Amygdala (tissue), 56 donors: ENCODE measurements around the gene EXOSC5.
"Not testable (repeated sequence)": the region's sequence is repeated elsewhere in the genome, so short reads cannot be mapped to it uniquely, and the experiment has no call there.

ENCODE experiments used
- DNase-seq, 56 donors: peaks; one replicate each; lab custom pipeline; 2025; lab: John Stamatoyannopoulos, UW

EXOSC5 gene

DNA sequence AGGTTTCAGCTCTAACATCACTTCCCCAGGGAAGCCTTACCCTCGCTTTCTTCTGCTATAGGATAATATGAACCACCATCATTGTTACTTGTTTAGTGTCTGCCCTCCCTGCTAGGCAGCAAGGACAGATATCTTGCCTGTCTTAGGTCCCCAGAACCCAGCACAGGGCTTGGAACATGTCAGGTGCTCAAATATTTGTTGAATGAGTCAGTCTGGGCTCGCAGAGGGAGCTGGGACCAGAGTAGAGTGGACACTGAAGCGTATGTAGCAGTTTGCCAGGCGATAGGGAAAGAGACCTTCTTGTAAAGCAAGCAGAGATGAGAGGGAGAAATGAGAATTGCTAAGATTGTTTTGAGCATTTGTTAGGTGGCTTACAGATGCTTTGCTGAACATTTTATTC lies 12.1 kb upstream of the EXOSC5 start:
- no peak for DNase-seq

DNA sequence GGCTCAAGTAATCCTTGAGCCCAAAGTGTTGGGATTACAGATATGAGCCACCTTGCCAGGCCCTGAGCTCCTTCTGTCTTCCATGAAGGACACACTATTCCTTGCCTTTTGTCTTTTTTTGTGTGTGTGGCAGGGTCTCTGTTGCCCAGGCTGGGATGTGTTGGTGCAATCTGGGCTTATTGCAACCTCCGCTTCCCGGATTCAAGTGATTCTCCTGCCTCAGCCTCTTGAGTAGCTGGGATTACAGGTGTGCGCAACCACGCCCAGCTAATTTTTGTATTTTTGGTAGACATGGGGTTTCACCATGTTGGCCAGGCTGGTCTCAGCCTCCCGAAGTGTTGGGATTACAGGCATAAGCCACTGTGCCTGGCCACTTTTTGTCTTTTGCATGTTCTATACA lies 11.7 kb upstream of the EXOSC5 start:
- DNase-seq = not testable (repeated sequence)

DNA sequence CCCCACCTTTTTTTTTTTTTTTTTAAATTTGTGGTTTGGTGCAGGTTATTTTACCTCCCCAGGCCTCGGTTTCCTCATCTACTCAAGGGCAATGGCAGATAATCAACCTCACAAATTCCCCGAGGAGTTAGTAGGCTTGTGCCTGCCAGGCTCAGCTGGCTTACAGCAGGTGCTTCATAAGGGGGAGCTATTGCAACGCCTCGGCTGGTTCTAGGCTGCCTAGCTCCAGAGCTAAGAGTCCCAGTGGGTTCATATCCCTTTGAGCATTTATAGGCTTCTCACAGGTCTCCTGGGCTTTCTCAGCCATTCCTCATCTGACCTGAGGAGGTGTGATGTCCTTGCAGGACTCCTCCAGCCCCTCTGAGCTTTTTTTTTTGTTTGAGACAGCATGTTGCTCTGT lies 11.1 kb upstream of the EXOSC5 start:
- no peak for DNase-seq

DNA sequence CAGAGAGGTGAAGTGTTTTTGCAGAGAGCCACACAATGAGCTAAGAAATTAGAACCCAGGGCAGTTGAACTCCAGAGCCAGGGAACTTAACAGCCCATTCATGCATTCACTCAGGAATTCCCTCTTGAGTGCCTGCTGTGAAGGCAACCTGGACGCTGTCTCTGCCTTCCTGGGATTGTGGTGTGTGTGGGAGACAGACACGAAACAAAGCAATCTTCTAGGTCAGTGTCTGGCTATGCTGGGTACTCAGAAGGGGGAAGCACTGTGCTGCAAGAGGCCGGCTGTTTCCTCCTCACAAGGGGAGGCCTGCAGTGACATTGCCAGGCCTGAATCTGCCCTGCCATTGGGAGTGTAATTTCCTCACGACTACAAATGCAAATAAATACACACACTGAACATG lies 10.1 kb upstream of the EXOSC5 start:
- DNase-seq = no peak

DNA sequence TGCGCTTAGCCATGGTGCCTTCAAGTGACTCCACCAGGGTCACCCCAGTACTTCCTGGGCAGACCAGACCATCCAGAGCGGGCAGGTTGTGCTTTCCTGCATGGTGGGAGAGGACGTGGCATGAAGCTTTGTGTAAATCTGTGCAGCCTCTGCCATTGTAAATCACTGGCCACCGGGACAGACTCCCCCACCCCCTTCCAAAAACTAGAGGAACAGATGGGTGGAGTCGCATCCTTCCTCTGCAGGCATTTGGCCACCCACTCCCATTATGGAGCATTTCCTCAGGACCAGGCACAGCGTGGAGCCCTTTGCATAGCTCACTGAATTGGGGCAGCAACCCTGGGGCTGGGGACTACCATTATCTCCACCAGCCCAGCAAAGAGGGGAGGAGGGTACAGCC lies 8.6 kb upstream of the EXOSC5 start:
- DNase-seq = no peak

DNA sequence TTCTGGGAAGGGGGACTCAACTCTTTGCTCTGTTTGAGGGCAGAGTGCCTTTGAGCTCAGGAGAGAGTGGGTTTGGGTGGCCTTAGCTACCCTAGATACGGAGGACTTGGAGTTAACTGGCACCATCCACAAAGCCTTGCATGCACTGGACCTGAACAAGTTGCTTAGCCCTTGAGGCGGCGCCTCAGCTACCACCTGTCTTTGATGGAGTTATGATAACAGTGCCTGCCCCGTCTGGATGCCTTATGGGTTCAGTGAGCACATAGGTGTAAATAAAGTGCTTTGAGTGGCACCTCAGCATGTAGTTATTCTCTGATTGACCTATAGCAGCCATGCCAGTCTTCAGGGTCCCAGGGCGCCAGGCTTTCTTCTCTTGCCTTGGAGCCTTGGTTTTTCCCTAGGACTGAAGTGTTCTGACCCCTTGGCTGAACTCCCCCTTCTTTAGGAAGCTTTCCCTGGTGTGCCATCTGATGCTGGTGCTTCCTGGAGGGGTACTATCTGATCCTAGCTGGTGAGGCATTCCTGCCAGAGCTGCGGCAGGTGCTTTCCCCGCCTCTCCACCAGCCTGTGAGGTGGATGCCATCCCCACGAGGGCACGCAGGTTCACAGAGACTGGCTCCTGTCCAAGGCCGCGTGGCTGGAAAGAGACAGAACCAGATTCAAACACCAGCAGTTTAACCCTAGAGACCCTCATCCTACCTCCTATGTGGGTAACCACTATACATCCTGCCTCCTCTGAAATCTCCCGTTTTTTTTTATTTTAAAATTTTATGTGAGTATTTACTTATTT lies 6.2 kb upstream of the EXOSC5 start:
- no peak for DNase-seq

DNA sequence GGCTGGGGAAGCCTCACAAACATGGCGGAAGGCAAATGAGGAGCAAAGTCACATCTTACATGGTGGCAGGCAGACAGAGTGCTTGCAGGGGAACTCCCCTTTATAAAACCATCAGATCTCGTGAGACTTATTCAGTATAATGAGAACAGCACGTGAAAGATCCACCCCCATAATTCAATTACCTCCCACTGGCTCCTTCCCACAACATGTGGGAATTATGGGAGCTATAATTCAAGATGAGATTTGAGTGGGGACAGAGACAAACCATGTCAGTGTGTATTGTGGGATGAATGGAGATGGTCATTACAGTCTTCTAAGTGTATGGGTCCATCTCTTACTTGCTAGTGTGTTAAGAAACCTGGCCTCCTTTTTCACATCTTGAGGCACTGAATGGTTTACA lies 4.9 kb upstream of the EXOSC5 start:
- DNase-seq = no peak

DNA sequence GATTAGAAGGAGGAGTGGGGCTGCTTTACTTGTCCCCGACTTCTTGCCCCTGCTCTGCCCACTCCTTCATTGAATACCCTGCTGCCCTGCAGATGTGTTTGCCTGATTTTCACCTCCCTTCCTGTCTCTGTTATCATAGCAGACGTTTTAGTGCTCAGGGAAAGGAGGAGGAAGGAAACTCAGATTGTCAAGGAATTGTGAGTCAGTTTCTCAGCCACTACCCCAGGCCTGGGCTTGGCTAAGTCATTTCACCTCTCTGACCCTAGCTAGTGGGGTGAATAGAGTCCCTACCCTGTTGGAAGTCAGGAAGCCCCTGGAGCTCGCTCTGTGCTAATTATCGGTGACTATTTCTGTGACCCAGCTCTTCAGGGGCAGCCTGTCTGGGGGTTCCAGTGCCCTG lies 4.3 kb upstream of the EXOSC5 start:
- no peak for DNase-seq

DNA sequence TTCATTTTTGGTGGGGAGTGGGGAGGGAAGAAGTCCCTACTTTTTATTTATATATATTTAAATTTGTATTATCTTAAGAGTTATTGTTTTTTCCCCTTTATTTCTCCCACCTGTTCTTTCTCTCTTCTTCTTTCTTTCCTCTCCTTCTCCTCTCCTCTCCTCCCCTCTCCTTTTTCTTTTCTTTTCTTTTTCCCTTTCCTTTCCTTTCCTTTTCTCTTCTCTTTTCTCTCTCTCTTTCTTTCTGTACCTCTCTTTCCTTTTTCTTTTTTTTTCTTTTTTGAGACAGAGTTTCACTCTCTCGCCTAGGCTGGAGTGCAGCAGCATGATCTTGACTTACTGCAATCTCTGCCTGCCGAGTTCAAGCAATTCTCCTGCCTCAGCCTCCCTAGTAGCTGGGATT lies 2.4 kb upstream of the EXOSC5 start:
- DNase-seq = no peak

DNA sequence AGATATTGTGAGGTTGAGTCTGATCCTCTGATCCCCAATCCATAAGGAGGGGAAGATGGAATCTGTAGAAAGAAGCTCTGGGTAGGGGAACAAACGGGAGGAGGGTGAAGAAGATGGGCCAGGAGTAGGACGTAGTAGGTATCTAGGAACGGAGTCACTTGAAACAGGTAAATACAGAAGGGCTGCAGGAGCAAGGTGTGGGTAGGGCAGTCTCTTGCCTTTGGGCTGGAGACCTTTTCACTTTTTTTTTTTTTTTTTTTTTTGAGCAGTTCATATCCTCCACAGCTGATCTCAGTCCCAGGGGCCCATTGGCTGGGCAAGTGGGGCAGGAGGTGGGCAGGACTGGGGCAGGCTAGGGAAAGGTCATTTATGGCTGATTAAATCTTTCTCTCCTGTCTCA lies 1.9 kb upstream of the EXOSC5 start:
- DNase-seq = no peak

DNA sequence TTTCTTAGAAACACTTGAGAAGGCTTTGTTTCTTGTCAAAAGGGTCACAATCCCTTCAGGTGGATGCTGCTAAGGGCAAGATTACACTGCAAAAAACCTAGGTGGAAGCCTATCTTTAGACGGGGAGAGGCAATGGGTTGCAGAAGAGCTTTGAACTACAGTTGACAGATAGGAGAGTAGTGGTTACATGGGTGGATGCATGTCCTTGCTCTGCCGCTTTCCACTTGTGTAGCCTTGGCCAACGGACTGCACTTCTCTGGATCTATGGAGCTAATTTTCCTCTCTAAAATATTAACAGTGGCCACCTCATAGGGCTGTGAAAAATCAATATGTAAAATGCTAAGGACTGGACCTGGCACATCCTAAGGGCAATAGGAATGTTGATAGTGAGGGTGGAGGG lies 1.4 kb upstream of the EXOSC5 start:
- no peak for DNase-seq

DNA sequence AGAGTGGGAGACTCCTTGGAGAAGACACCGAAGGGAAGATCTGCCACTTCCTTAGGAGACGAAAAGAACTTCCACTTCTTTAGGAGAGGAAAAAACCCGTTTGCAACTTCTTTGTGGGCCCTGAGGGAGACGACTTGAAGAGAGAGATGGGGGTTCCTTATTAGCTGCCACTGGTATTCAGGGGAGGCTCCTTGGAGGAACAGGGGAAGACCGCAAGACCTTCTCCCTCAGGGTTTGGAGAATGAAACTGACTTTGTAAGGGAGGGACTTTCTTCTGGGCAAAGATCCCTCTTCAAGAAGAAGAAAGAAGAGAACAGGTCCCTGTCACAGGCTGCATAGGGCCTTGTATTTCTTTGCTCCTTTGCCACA lies 875 bp upstream of the EXOSC5 start:
- no peak for DNase-seq

DNA sequence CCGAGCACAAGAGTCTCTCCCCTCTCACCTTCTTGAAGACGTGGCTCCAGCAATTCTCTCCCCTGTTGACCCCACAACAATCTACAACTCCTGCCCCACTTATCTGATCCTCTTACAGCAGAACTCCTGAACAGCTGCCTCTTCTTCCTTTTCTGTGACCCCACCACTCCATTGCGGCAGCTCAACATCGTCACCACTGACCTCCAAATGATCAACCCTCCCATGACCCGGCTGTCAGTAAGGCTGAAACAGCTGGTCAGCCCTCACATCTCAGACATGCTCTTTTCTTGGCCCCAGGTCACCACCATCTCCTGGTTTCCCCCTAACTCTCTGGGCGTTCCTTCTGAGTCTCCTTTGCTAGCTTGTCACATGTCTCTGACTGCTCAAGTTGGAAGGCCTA lies 1.8 kb downstream of the EXOSC5 start:
- no peak for DNase-seq

DNA sequence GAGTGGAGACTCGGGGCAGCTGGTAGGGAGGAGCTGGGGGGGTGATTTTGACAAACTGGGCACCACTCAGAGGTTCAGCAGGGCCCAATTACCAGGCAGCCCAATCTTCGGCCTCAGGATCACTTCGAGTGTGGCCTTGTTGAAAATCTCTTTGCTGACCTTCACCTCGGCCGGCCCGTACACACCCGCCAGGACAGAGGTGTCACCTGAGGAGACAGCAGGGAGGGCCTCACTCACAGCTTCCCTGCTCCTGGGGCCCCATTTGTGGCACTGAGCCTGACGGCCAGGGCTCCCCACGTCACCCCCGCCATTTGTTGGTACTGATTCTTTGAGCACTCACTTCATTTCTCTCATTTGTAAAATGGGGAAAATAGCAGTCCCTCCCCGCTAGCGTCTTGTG lies 4.4 kb downstream of the EXOSC5 start:
- no peak for DNase-seq

DNA sequence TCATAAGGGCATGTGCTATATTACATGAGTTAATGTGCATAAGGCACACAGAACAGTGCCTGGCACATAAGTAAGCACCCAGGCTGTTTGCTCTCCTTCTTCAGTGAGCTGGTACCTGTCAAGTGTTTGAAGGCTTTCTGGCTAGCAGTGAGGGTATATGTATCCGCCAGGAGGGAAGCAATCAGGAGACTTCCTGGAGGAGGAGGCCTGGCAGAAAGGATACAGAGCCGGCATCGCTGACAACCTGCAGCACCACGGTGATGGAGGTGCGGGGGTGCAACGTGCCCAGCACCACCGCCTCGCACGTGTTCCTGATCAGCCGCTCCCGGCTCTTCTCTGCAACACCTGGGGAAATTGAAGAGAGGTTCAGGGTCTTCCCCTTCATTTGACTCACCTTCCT lies 5.5 kb downstream of the EXOSC5 start:
- no peak for DNase-seq

DNA sequence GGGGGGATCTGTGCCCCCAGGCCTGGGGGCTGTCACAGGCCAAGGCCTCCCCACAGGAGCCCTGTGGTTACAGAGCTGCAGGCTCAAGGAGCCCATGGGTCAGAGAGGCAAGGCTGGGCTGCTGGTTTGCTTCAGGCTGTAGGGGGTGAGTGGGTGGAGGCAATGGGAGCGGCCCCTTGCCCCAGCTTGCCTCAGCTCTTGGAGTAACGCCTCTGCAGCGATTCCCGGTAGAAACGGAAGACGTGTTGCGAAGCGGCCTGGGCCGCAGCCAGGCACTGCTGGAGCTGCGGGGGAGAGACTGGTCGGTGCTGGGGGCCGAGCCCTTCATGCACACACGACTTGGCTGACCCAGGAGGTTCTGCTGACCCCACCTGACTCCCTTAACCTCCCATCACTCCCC lies 10.7 kb downstream of the EXOSC5 start:
- DNase-seq = no peak

DNA sequence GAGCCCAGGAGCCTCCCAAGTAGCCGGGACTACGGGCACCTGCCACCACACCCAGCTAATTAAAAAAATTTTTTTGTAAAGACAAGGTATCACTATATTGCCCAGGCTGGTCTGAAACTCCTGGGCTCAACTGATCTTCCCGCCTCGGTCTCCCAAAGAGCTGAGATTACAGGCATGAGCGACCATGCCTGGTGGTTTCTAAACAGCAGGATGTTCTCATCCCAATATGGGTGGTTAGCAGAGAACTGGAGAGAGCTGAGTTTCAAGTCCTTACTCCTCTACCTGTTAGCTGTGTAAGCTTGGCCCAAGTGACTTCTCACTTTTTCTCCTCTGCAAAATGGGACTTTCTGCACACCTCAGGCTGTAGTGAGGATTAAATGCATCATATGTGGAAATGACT lies 12.8 kb downstream of the EXOSC5 start:
- DNase-seq = no peak

DNA sequence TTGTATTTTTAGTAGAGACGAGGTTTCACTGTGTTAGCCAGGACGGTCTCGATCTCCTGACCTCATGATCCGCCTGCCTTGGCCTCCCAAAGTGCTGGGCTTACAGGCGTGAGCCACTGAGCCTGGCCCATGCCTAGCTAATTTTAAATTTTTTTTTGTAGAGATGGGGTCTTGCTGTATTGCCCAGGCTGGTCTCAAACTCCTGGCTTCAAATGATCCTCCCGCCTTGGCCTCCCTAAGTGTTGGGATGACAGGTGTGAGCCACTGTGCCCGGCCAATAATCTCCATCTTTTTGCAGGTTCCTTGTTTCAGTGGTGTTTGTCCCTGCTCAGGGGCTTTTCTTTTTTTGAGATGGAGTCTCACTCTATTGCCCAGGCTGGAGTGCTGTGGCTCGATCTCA lies 15.6 kb downstream of the EXOSC5 start:
- DNase-seq = not testable (repeated sequence)

DNA sequence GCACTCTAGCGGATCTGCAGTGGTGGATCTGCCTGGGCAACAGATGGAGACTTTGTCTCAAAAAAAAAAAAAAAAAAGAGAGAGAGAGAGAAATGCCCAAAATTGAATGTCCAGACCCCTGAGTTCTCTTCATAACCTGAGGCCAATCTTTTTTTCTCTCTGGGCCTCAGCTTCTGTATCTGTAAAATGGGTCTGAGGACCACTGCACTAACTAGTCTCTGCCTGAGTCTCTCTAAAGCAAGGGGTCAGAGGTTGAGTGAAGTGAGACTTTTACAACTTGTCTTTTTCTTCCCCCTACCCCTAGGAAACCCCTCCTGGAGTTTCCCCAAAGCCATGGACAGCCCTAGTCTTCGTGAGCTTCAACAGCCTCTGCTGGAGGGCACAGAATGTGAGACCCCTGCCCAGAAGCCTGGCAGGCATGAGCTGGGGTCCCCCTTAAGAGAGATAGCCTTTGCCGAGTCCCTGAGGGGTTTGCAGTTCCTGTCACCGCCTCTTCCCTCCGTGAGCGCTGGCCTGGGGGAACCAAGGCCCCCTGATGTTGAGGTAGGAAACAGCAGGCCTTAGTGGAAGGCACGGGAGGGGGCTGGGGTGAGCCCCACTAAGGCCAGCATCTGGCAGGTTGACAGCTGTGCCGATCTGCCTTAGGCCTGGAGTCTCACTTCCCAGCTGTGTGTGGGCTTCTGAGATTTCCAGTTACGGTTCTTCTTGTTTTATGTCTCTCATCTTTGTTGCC lies 19.0 kb downstream of the EXOSC5 start:
- no peak for DNase-seq

DNA sequence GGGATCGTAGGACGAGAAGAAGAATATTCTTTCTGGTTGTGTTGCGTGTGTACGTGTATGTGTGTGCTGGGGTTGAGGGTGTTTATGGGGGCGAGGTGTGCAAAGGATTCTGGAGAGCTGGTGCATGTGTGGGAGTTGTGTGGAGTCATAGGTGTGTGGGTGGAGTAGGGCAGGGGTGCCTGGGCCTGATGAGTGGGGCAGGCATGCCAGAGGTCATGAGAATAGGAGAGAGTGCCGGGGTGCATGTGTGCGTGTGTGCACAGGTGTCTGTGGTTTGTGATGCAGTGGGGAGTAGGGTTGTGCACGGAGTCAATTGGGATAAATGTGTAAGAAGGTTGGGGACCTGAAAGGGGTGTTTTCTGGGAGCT lies 20.2 kb downstream of the EXOSC5 start:
- no peak for DNase-seq

DNA sequence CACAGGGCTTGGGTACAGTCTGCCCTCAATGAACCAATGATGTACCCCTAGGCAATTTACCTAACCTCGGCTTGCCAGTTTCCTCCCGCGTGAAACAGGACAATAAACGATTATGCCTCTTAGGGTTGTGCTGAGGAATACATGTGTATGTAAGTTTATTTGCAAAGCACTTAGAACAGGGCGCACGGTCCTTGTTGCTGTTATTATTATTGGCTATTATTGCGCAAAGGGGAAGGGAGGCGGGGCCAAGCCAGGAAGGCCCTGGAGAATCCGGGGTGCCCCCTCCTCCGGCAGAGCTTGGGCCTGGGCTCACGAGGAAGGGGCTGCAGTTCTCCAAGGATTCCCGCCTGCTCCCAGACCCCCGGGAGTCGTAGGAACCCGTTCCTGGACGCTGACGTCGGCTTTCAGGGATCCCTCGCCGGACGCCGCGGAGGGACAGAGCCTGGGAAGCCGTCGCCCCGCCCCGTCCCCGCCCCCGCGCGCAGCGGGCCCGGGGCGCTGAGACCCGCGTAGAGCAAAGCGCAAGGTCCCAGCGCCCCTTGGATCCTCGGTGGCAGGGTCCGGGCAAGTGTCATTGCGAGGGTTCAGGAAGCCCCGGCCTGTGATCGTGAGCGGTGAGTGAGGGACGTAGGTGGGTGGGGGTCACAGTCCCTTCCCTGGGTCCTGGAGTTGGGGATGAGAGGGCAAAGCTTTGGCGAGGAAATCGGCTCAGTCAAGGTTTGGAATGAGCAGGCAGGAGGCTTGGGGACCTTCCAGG lies 20.7 kb downstream of the EXOSC5 start, which contains the start of gene TMEM91:
TSS of gene TMEM91 (plus strand) at position 293 of the 757 bp plus-strand sequence. CDS start 1,777 bp downstream, outside the sequence.
- peak in 8 of 56 donors; percentile 2 to 37 (median 13) for DNase-seq

DNA sequence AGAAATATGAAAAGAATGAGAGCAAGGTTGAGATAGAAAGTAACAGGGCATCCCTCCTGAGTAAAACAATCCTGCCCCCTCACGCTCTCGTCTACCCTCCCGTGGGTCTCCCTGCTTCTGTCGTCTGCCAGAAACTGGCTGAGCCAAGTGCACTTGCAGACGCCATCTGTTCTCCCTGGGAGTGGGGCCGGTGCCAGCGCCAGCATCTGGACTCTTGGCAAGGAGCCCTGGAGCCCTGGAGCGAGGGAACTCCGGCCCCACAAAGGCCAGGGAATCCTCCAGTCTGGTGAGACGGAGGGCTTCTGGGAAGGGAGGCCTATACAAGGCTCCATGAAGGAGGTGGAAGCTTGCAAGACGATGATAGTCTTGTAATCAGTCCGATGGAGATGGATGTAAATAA lies 23.2 kb downstream of the EXOSC5 start:
- DNase-seq = peak in 55 of 56 donors; percentile 13 to 86 (median 66)
